Measurements from ENCODE around the gene ODF2.
"Not testable (repeated sequence)": the region's sequence is repeated elsewhere in the genome, so short reads cannot be mapped to it uniquely, and the experiment has no call there.

- not testable (repeated sequence) for TF ChIP-seq CTCF (IDR thresholded peaks at IDR 0.05; ENCODE audit: low read depth, low read length); MYC (IDR thresholded peaks at IDR 0.05; ENCODE audit: low read depth, low read length); POLR2A (IDR thresholded peaks at IDR 0.05; ENCODE audit: extremely low read depth, insufficient read length); MAX (IDR thresholded peaks at IDR 0.05; ENCODE audit: low read depth, low read length)
Observed at GRCh38 chr9:128503415-128503825, 47.6 kb downstream of the ODF2 start.

Data from NB4 (cell line).